HCT116 (cell line): ENCODE results near the gene SLC7A8. TPM values are rescaled to one million over a fixed set of nuclear protein-coding genes. Genes with fewer than 3 reads are reported as not detected.

Experiments used
- ATAC-seq: fragments of 200-7000 bp; cut with Tn5 transposase; 2 replicates; pipeline ENCODE4 v1.9.1; 2020; ENCODE audit warnings: mild to moderate bottlenecking, moderate library complexity
- BruUV-seq: library from RNA; stranded (reverse); fragments of 400-500 nt; replicated peaks from 2 replicates; lab custom pipeline; 2021; lab: Mats Ljungman, UMichigan
- CTCF ChIA-PET: fragments of 300-600 bp; sonication (Branson Sonifier 250); formaldehyde crosslinking; loops from one replicate; lab custom pipeline; 2021; ENCODE audit warnings: antibody characterized with exemption; lab: Charles Lee
- POLR2A ChIA-PET: fragments of 300-600, 350-600 bp; sonication (Branson Sonifier 250); formaldehyde crosslinking; loops from one replicate; lab custom pipeline; 2021; ENCODE audit warnings: antibody characterized with exemption; lab: Charles Lee
- RAD21 ChIA-PET, 2 experiments: fragments of 300-600 bp; sonication (Branson Sonifier 250); formaldehyde crosslinking; loops; one replicate each; lab custom pipeline; 2023; ENCODE audit warnings: low total read pairs in 2 of 2; ENCODE audit not compliant: uncharacterized antibody in 2 of 2, unreplicated experiment in 2 of 2, low non-redundant PET in 1 of 2; lab: Charles Lee
- DNase-seq: peaks from one replicate; pipeline ENCODE4 v3.0.0-alpha.2; 2010; ENCODE audit warnings: low read depth, low spot score
- H2AFZ ChIP-seq: fragments of 200-600 bp; shearing (Covaris generic), sonication (generic); 2 replicates; pipeline ENCODE4 v1.6.1; 2017; ENCODE audit warnings: low read depth, mixed run types, mixed read lengths, antibody characterized with exemption, low read length; ENCODE audit not compliant: poor library complexity, severe bottlenecking
- H3K27ac ChIP-seq: 2 replicates; pipeline ENCODE4 v1.5.1; 2012; ENCODE audit warnings: low read depth, low read length
- H3K27me3 ChIP-seq: fragments of 200-600 bp; sonication (generic); 2 replicates; pipeline ENCODE4 v1.6.1; 2016; ENCODE audit warnings: mixed run types, low read length, mixed read lengths; ENCODE audit not compliant: insufficient read depth
- H3K36me3 ChIP-seq, 2 experiments: fragments of 200-500 bp in 1 of 2; fragments of 200-600 bp in 1 of 2; sonication (Bioruptor generic) in 1 of 2; sonication (generic) in 1 of 2; 2 replicates each; pipeline versions ENCODE4 v1.5.1 to v1.6.1; 2014 to 2016; ENCODE audit warnings: low read length in 2 of 2, inconsistent platforms in 1 of 2, mixed read lengths in 1 of 2, mixed run types in 1 of 2; ENCODE audit not compliant: insufficient read depth in 2 of 2, control insufficient read depth in 1 of 2
- H3K4me1 ChIP-seq, 2 experiments: fragments of 200-600 bp in 1 of 2; sonication (generic) in 1 of 2; 2 replicates each; pipeline versions ENCODE4 v1.5.1 to v1.6.1; 2012 to 2017; ENCODE audit warnings: low read length in 2 of 2, inconsistent platforms in 1 of 2, mild to moderate bottlenecking in 1 of 2, mixed read lengths in 1 of 2, mixed run types in 1 of 2, moderate library complexity in 1 of 2; ENCODE audit not compliant: insufficient read depth in 2 of 2, control insufficient read depth in 1 of 2
- H3K4me2 ChIP-seq: fragments of 200-600 bp; sonication (generic); 2 replicates; pipeline ENCODE4 v1.6.1; 2017; ENCODE audit warnings: mixed run types, low read length, mixed read lengths
- H3K4me3 ChIP-seq, 2 experiments: fragments of 200-600 bp in 1 of 2; sonication (generic) in 1 of 2; replicated peaks in 1 of 2; 2 replicates each; pipeline ENCODE4 v1.5.1; 2011 to 2016; ENCODE audit warnings: low read length in 2 of 2, control low read depth in 1 of 2, low read depth in 1 of 2, mild to moderate bottlenecking in 1 of 2, mixed read lengths in 1 of 2, mixed run types in 1 of 2
- H3K79me2 ChIP-seq: fragments of 200-600 bp; sonication (generic); 2 replicates; pipeline ENCODE4 v1.6.1; 2017; ENCODE audit warnings: mild to moderate bottlenecking, mixed run types, low read length, moderate library complexity, mixed read lengths; ENCODE audit not compliant: insufficient read depth
- H3K9ac ChIP-seq: fragments of 200-600 bp; sonication (generic); 2 replicates; pipeline ENCODE4 v1.6.1; 2016; ENCODE audit warnings: low read length, mixed read lengths
- H3K9me2 ChIP-seq: fragments of 200-600 bp; sonication (generic), shearing (Covaris generic); 2 replicates; pipeline ENCODE4 v1.6.1; 2017; ENCODE audit warnings: mixed run types, mild to moderate bottlenecking, moderate library complexity; ENCODE audit not compliant: insufficient read depth
- H3K9me3 ChIP-seq, 2 experiments: fragments of 200-500 bp in 1 of 2; fragments of 200-600 bp in 1 of 2; sonication (Bioruptor generic) in 1 of 2; sonication (generic) in 1 of 2; 2 replicates each; pipeline ENCODE4 v1.6.1; 2014 to 2017; ENCODE audit warnings: low read length in 2 of 2, mixed read lengths in 2 of 2, inconsistent platforms in 1 of 2, low read depth in 1 of 2, mild to moderate bottlenecking in 1 of 2, mixed run types in 1 of 2, moderate library complexity in 1 of 2; ENCODE audit not compliant: control insufficient read depth in 1 of 2, insufficient read depth in 1 of 2
- H4K20me1 ChIP-seq: fragments of 200-600 bp; sonication (generic), shearing (Covaris generic); 2 replicates; pipeline ENCODE4 v1.6.1; 2017; ENCODE audit warnings: mixed run types, mild to moderate bottlenecking, moderate library complexity; ENCODE audit not compliant: insufficient read depth
- CTCF ChIP-seq, 3 experiments: fragments of 200-600 bp in 1 of 3; sonication (generic) in 1 of 3; IDR thresholded peaks in 2 of 3; conservative IDR thresholded peaks in 1 of 3; 2 replicates each; pipeline ENCODE4 v1.5.1; 2012 to 2017; ENCODE audit warnings: low read depth in 2 of 3, low read length in 2 of 3, antibody characterized with exemption in 1 of 3, borderline replicate concordance in 1 of 3, control low read depth in 1 of 3, mild to moderate bottlenecking in 1 of 3, mixed read lengths in 1 of 3, mixed run types in 1 of 3, moderate library complexity in 1 of 3; ENCODE audit not compliant: insufficient read depth in 1 of 3
- EGR1 ChIP-seq: IDR thresholded peaks from 2 replicates; pipeline ENCODE4 v1.6.1; 2012; ENCODE audit warnings: low read depth
- ELF1 ChIP-seq: IDR thresholded peaks from 2 replicates; pipeline ENCODE4 v1.6.1; 2012; ENCODE audit warnings: low read depth, borderline replicate concordance
- REST ChIP-seq: IDR thresholded peaks from 2 replicates; pipeline ENCODE4 v1.6.1; 2012; ENCODE audit warnings: low read depth
- TCF7L2 ChIP-seq: IDR thresholded peaks from 2 replicates; pipeline ENCODE4 v1.7.0; 2011; ENCODE audit warnings: borderline replicate concordance, inconsistent platforms; ENCODE audit not compliant: insufficient read depth, insufficient read length; ENCODE audit errors: extremely low read depth
- YY1 ChIP-seq: IDR thresholded peaks from 2 replicates; pipeline ENCODE4 v1.6.1; 2011; ENCODE audit warnings: low read length, low read depth, moderate library complexity, mild to moderate bottlenecking; ENCODE audit not compliant: insufficient replicate concordance; ENCODE audit errors: extremely low read depth
- intact Hi-C: fragments of 100-400 bp; cut with micrococcal nuclease; formaldehyde crosslinking; loops from 2 replicates; pipeline ENCODE4 v1.10.0; 2022
- total RNA-seq: library from RNA; stranded (reverse); gene quantifications from one replicate; pipeline ENCODE4 v1.2.1, GENCODE V29; 2021; ENCODE audit not compliant: unreplicated experiment

SLC7A8 gene
- total RNA-seq, 1 experiment from 2014 or later = 5.3 TPM

GRCh38 chr14:23187925-23188324 lies 4.5 kb upstream of the SLC7A8 start:
- Histone ChIP-seq H3K9me3 (no peaks in the 10 kb centered on the region), H3K79me2 (no peaks in the 10 kb centered on the region), H3K27me3 (no peaks in the 10 kb centered on the region), H3K9ac (no peak overlapping the region), H3K27ac (no peak overlapping the region), H4K20me1 (no peaks in the 10 kb centered on the region), H2AFZ (no peak overlapping the region), H3K9me2 (no peaks in the 10 kb centered on the region), H3K4me1 (peaks cover 3 to 8% of the 10 kb centered on the region in 2 experiments; a peak in 3 of 4 replicates), H3K4me2 (no peak overlapping the region), H3K4me3 (no peak overlapping the region), H3K36me3 (no peaks in the 10 kb centered on the region)
- POLR2A ChIA-PET = no interaction called here
- ATAC-seq = no peak
- TF ChIP-seq REST (no peak), TCF7L2 (no peak), YY1 (no peak), EGR1 (no peak), ELF1 (no peak), CTCF (IDR thresholded peaks at IDR 0.05 in 2 of 3, conservative IDR thresholded peaks at IDR 0.05 in 1 of 3; ENCODE audit: borderline replicate concordance in 1 of 3, insufficient read depth in 1 of 3, low read depth in 2 of 3, low read length in 2 of 3) (no peak)
- no peak for DNase-seq
- CTCF ChIA-PET = interaction anchor here (0.6 to 10.2 kb wide), 9 partner anchors 10 to 369 kb away, joined by 3 to 162 read pairs (median 3); partner anchors contain the start of gene CEBPE
- intact Hi-C loops = loop anchor here (1.0 to 5.0 kb wide), 3 partner anchors 68 to 201 kb away; no protein-coding TSS in a partner anchor
- RAD21 ChIA-PET = interaction anchor here in 1 of 2 experiments (2.6 kb wide), 1 partner anchor 67 kb away, joined by 24 read pairs; no protein-coding TSS in a partner anchor
- no TSS peak for BruUV-seq
